GM23248 (cell line): ENCODE measurements around the gene CDK13. TPM values are rescaled to one million over a fixed set of nuclear protein-coding genes. Genes with fewer than 3 reads are reported as not detected.
"Not testable (repeated sequence)": the region's sequence is repeated elsewhere in the genome, so short reads cannot be mapped to it uniquely, and the experiment has no call there.

ENCODE experiments used
- DNase-seq: peaks from one replicate; pipeline ENCODE4 v3.0.0-alpha.2; 2015
- H2AFZ ChIP-seq: fragments of 200-600 bp; sonication (generic); 2 replicates; pipeline ENCODE4 v1.6.1; 2016; ENCODE audit warnings: antibody characterized with exemption
- H3F3A ChIP-seq: fragments of 200-600 bp; sonication (generic); 2 replicates; pipeline ENCODE4 v1.6.1; 2016; ENCODE audit warnings: mild to moderate bottlenecking, antibody characterized with exemption, mixed run types; ENCODE audit not compliant: insufficient read depth
- H3K27ac ChIP-seq: fragments of 200-600 bp; sonication (generic); 2 replicates; pipeline ENCODE4 v1.5.1; 2016; ENCODE audit warnings: mild to moderate bottlenecking
- H3K27me3 ChIP-seq: fragments of 200-600 bp; sonication (generic); replicated peaks from 2 replicates; pipeline ENCODE4 v1.6.1; 2016; ENCODE audit warnings: mild to moderate bottlenecking; ENCODE audit not compliant: insufficient read depth
- H3K36me3 ChIP-seq: fragments of 200-600 bp; sonication (generic); 2 replicates; pipeline ENCODE4 v1.6.1; 2016; ENCODE audit warnings: low read depth, mild to moderate bottlenecking
- H3K4me1 ChIP-seq: fragments of 200-600 bp; sonication (generic); 2 replicates; pipeline ENCODE4 v1.6.1; 2016; ENCODE audit warnings: mild to moderate bottlenecking; ENCODE audit not compliant: insufficient read depth
- H3K4me2 ChIP-seq: fragments of 200-600 bp; sonication (generic); one replicate; pipeline ENCODE4 v1.6.1; 2016; ENCODE audit warnings: mild to moderate bottlenecking; ENCODE audit not compliant: unreplicated experiment
- H3K4me3 ChIP-seq: fragments of 200-600 bp; sonication (generic); 2 replicates; pipeline ENCODE4 v1.5.1; 2016; ENCODE audit warnings: mild to moderate bottlenecking
- H3K79me2 ChIP-seq: fragments of 200-600 bp; sonication (generic); 2 replicates; pipeline ENCODE4 v1.6.1; 2016; ENCODE audit warnings: mild to moderate bottlenecking; ENCODE audit not compliant: insufficient read depth
- H3K9ac ChIP-seq: fragments of 200-600 bp; sonication (generic); 2 replicates; pipeline ENCODE4 v1.6.1; 2016; ENCODE audit warnings: mild to moderate bottlenecking
- H3K9me2 ChIP-seq: fragments of 200-600 bp; sonication (generic); 2 replicates; pipeline ENCODE4 v1.6.1; 2016; ENCODE audit warnings: mixed run types, mild to moderate bottlenecking, moderate library complexity; ENCODE audit not compliant: insufficient read depth
- H3K9me3 ChIP-seq: fragments of 200-600 bp; sonication (generic); one replicate; pipeline ENCODE4 v1.6.1; 2017; ENCODE audit warnings: low read depth
- H4K20me1 ChIP-seq: fragments of 200-600 bp; sonication (generic); 2 replicates; pipeline ENCODE4 v1.6.0; 2016; ENCODE audit not compliant: insufficient read depth
- EZH2 ChIP-seq: fragments of 200-600 bp; sonication (generic); IDR thresholded peaks from 2 replicates; pipeline ENCODE4 v1.6.1; 2018; ENCODE audit warnings: antibody characterized with exemption, mild to moderate bottlenecking; ENCODE audit not compliant: insufficient read depth, poor library complexity, severe bottlenecking
- EZH2phosphoT487 ChIP-seq: fragments of 200-600 bp; sonication (generic); IDR thresholded peaks from 2 replicates; pipeline ENCODE4 v1.6.1; 2018; ENCODE audit warnings: antibody characterized with exemption, moderate library complexity, mild to moderate bottlenecking, low read depth; ENCODE audit not compliant: insufficient read depth
- WGBS, 2 experiments: methylation state at CpG; one replicate each; pipeline ENCODE4 v1.1.6; 2015 to 2017; ENCODE audit warnings: low lambda C conversion rate in 2 of 2, low coverage in 1 of 2; ENCODE audit errors: missing lambda C conversion rate in 2 of 2; 5-methylcytosine and 5-hydroxymethylcytosine counted together
- in situ Hi-C: fragments of 300-500 bp; cut with MboI; formaldehyde crosslinking; loops from 2 replicates; pipeline ENCODE4 v1.15.0; 2020
- polyA plus RNA-seq: library from polyadenylated mRNA; unstranded; fragments of >200 nt; fragmentation: Nextera tagmentation; extraction: Ambion mirVana; gene quantifications from 2 replicates; pipeline ENCODE4 v1.2.1, GENCODE V29; 2016
- total RNA-seq: library from RNA; depleted of rRNA; stranded (reverse); fragments of >200 nt; shearing (Covaris generic); gene quantifications from 2 replicates; pipeline ENCODE4 v1.2.3, GENCODE V29; 2014

Gene CDK13
- total and polyA plus RNA-seq, 2 experiments from 2014 or later = 13.3 to 41.4 TPM

GRCh38 chr7:39909526-39909925, 40.5 kb upstream of the CDK13 start:
- DNase-seq = no peak

GRCh38 chr7:39910108-39910869, 39.8 kb upstream of the CDK13 start:
- Histone ChIP-seq H3K27ac (no peak overlapping the region), H3K4me1 (no peaks in the 10 kb centered on the region), H3K9me3 (no peaks in the 10 kb centered on the region), H4K20me1 (no peaks in the 10 kb centered on the region), H2AFZ (no peak overlapping the region), H3K79me2 (no peaks in the 10 kb centered on the region), H3F3A (no peaks in the 10 kb centered on the region), H3K36me3 (no peaks in the 10 kb centered on the region), H3K4me3 (no peak overlapping the region), H3K27me3 (peaks cover 13% of the 10 kb centered on the region; the same call in 1 of the 2 replicates), H3K4me2 (no peak overlapping the region), H3K9ac (no peak overlapping the region), H3K9me2 (no peaks in the 10 kb centered on the region)
- 37 to 38% methylated on average over 7 of the region's 7 CpGs for WGBS, 2 experiments
- in situ Hi-C loops = no loop called here
- peak; percentile 54 for DNase-seq
- TF ChIP-seq EZH2 = no peak

More at GRCh38 chr7:39909526-39909925, 40.5 kb upstream of the CDK13 start:
- 53 to 59% methylated on average over 1 of the region's 1 CpG for WGBS, 2 experiments
- no peak overlapping the region for H3K9ac ChIP-seq
- TF ChIP-seq EZH2phosphoT487 (no peak), EZH2 (no peak)
- H3K27ac ChIP-seq = no peak overlapping the region
- no peaks in the 10 kb centered on the region for H3K4me1 ChIP-seq
- no peaks in the 10 kb centered on the region for H3K9me2 ChIP-seq
- H3K9me3 ChIP-seq = no peaks in the 10 kb centered on the region
- no peak overlapping the region for H2AFZ ChIP-seq
- no peak overlapping the region for H3K4me3 ChIP-seq
- no peaks in the 10 kb centered on the region for H3F3A ChIP-seq
- in situ Hi-C loops = no loop called here
- H3K36me3 ChIP-seq = no peaks in the 10 kb centered on the region
- no peaks in the 10 kb centered on the region for H4K20me1 ChIP-seq
- no peaks in the 10 kb centered on the region for H3K79me2 ChIP-seq
- H3K27me3 ChIP-seq = peaks cover 13% of the 10 kb centered on the region; the same call in 1 of the 2 replicates
- no peak overlapping the region for H3K4me2 ChIP-seq

- no peaks in the 10 kb centered on the region for H3K36me3 ChIP-seq
- H3K9ac ChIP-seq = no peak overlapping the region
- in situ Hi-C loops = no loop called here
- H3K79me2 ChIP-seq = no peaks in the 10 kb centered on the region
- TF ChIP-seq EZH2 (no peak), EZH2phosphoT487 (no peak)
- no peak overlapping the region for H3K27ac ChIP-seq
- 44 to 47% methylated on average over 2 of the region's 2 CpGs for WGBS, 2 experiments
- no peaks in the 10 kb centered on the region for H3K9me2 ChIP-seq
- H3K4me2 ChIP-seq = no peak overlapping the region
- no peaks in the 10 kb centered on the region for H3F3A ChIP-seq
- H4K20me1 ChIP-seq = no peaks in the 10 kb centered on the region
- H3K9me3 ChIP-seq = no peaks in the 10 kb centered on the region
- no peak overlapping the region for H3K4me3 ChIP-seq
- H2AFZ ChIP-seq = no peak overlapping the region
- no peak for DNase-seq
- no peaks in the 10 kb centered on the region for H3K4me1 ChIP-seq
- H3K27me3 ChIP-seq = peaks cover 13% of the 10 kb centered on the region; the same call in 1 of the 2 replicates
Observed at GRCh38 chr7:39911167-39911566, 38.9 kb upstream of the CDK13 start.

- H3K9ac ChIP-seq, in situ Hi-C loops, H2AFZ ChIP-seq, H4K20me1 ChIP-seq, H3K4me1 ChIP-seq, H3K27ac ChIP-seq, H3K4me2 ChIP-seq, H3K9me2 ChIP-seq, H3K9me3 ChIP-seq, DNase-seq, H3K4me3 ChIP-seq, H3F3A ChIP-seq, H3K79me2 ChIP-seq, H3K36me3 ChIP-seq: not testable (repeated sequence)
- H3K27me3 ChIP-seq = peaks cover 20% of the 10 kb centered on the region; the same call in 1 of the 2 replicates
- WGBS, 2 experiments = 76 to 77% methylated on average over 8 of the region's 8 CpGs
Observed at GRCh38 chr7:39915847-39916246, 34.2 kb upstream of the CDK13 start.

- Histone ChIP-seq H3K9me2 (no peaks in the 10 kb centered on the region), H3K9me3 (no peaks in the 10 kb centered on the region), H3F3A (no peaks in the 10 kb centered on the region), H2AFZ (no peak overlapping the region), H4K20me1 (no peaks in the 10 kb centered on the region), H3K4me1 (no peaks in the 10 kb centered on the region), H3K36me3 (no peaks in the 10 kb centered on the region), H3K4me3 (no peak overlapping the region), H3K27ac (no peak overlapping the region), H3K4me2 (no peak overlapping the region), H3K27me3 (peaks cover 25% of the 10 kb centered on the region; the same call in 1 of the 2 replicates), H3K79me2 (no peaks in the 10 kb centered on the region), H3K9ac (no peak overlapping the region)
- 75 to 83% methylated on average over 2 of the region's 2 CpGs for WGBS, 2 experiments
- in situ Hi-C loops = no loop called here
- TF ChIP-seq EZH2 (no peak), EZH2phosphoT487 (no peak)
- no peak for DNase-seq
Observed at GRCh38 chr7:39919646-39920045, 30.4 kb upstream of the CDK13 start.
